Uterine smooth muscle cell (primary cell): ENCODE results near the gene STK16. TPM values are rescaled to one million over a fixed set of nuclear protein-coding genes. Genes with fewer than 3 reads are reported as not detected.

Experiments
- total RNA-seq: library from RNA; depleted of rRNA; stranded (reverse); fragments of >200 nt; gene quantifications from 2 replicates; pipeline ENCODE4 v1.2.3, GENCODE V29; 2014

The STK16 gene
- total RNA-seq, result 42.4 and 48.9 TPM in 2 replicates

GRCh38 chr2:219245148-219245898, at the start of gene STK16, which contains the start of gene GLB1L:
Gene STK16, plus strand, starts transcription at chr2:219245479. Its CDS starts 521 bp downstream, at chr2:219246000.
Gene GLB1L, minus strand, starts transcription at chr2:219245444. Its CDS starts 1,871 bp downstream, at chr2:219243573.

GRCh38 chr2:219206328-219207133, 38.7 kb upstream of the STK16 start, which contains the start of gene ZFAND2B:
Gene ZFAND2B, plus strand, starts transcription at chr2:219206782. Its CDS starts 206 bp downstream, at chr2:219206988.

GRCh38 chr2:219218732-219219701, 26.3 kb upstream of the STK16 start, which contains the start of gene ABCB6:
Gene ABCB6, minus strand, starts transcription at chr2:219218958. Its CDS starts 285 bp downstream, at chr2:219218673.

GRCh38 chr2:219229305-219230058, 15.8 kb upstream of the STK16 start, which contains the start of the genes ANKZF1 and ATG9A:
Gene ANKZF1, plus strand, starts transcription at chr2:219229806. Its CDS starts 452 bp downstream, at chr2:219230258.
Gene ATG9A, minus strand, starts transcription at chr2:219229636. Its CDS starts 1,612 bp downstream, at chr2:219228024.

GRCh38 chr2:219252900-219253752, 7.8 kb downstream of the STK16 start, which contains the start of gene TUBA4B:
Gene TUBA4B, plus strand, starts transcription at chr2:219253243. Its CDS starts 165 bp downstream, at chr2:219253408.

GRCh38 chr2:219253753-219254589, 8.7 kb downstream of the STK16 start, which contains the start of gene TUBA4A:
Gene TUBA4A, minus strand, starts transcription at chr2:219253918. Its CDS starts 60 bp downstream, at chr2:219253858.

GRCh38 chr2:219279151-219279915, 34.1 kb downstream of the STK16 start, which contains the start of gene DNAJB2:
Gene DNAJB2, plus strand, starts transcription at chr2:219279366. Its CDS starts 468 bp downstream, at chr2:219279834.

Other genes with a start within 250 kb of the STK16 start
- not detected in 2 replicates for gene CFAP65, start 204.0 kb upstream of the STK16 start, total RNA-seq
- gene IHH, start 184.6 kb upstream of the STK16 start, total RNA-seq, result 0.11 TPM in 1 of 2 replicates, not detected in the other
- gene NHEJ1, start 84.7 kb upstream of the STK16 start, total RNA-seq, result 19.7 and 23.9 TPM in 2 replicates
- 1.00 and 2.5 TPM in 2 replicates for gene SLC23A3, start 75.5 kb upstream of the STK16 start, total RNA-seq
- 26.9 and 31.2 TPM in 2 replicates for gene CNPPD1, start 68.6 kb upstream of the STK16 start, total RNA-seq
- 75.1 and 77.5 TPM in 2 replicates for gene RETREG2, start 67.2 kb upstream of the STK16 start, total RNA-seq
- 25.5 and 30.0 TPM in 2 replicates for gene ZFAND2B, start 38.7 kb upstream of the STK16 start, total RNA-seq
- 28.1 and 38.4 TPM in 2 replicates for gene ABCB6, start 26.5 kb upstream of the STK16 start, total RNA-seq
- gene ATG9A, start 15.8 kb upstream of the STK16 start, total RNA-seq, result 27.0 and 40.4 TPM in 2 replicates
- gene ANKZF1, start 15.7 kb upstream of the STK16 start, total RNA-seq, result 23.4 and 27.0 TPM in 2 replicates
- gene GLB1L, start within 50 bp of the STK16 start, total RNA-seq, result 17.5 and 19.1 TPM in 2 replicates
- gene TUBA4B, start 7.8 kb downstream of the STK16 start, total RNA-seq, result 0.11 TPM in 1 of 2 replicates, not detected in the other
- 6.9 and 11.5 TPM in 2 replicates for gene TUBA4A, start 8.4 kb downstream of the STK16 start, total RNA-seq
- 47.1 and 51.1 TPM in 2 replicates for gene DNAJB2, start 33.9 kb downstream of the STK16 start, total RNA-seq
- gene PTPRN, start 63.9 kb downstream of the STK16 start, total RNA-seq, result 9.0 and 58.1 TPM in 2 replicates
- gene RESP18, start 87.3 kb downstream of the STK16 start, total RNA-seq, result not detected in 2 replicates
- gene DNPEP, start 142.4 kb downstream of the STK16 start, total RNA-seq, result 80.4 and 85.0 TPM in 2 replicates
- gene DES, start 172.9 kb downstream of the STK16 start, total RNA-seq, result 284 and 858 TPM in 2 replicates
- 38.8 and 60.6 TPM in 2 replicates for gene SPEG, start 189.4 kb downstream of the STK16 start, total RNA-seq